Astrocyte (in vitro differentiated cells and primary cell): ENCODE data around the gene GPC3. TPM values are rescaled to one million over a fixed set of nuclear protein-coding genes. Genes with fewer than 3 reads are reported as not detected.
A peak's percentile ranks its signal among the peaks of the same experiment; 100 is the strongest.

Source experiments
- DNase-seq: peaks from one replicate; pipeline ENCODE4 v3.0.0-alpha.2; 2010; ENCODE audit warnings: low read depth
- FAIRE-seq: peaks from 2 replicates; lab custom pipeline; 2011; peaks lifted over from hg19 to GRCh38; lab: Jason Lieb, UNC
- H2AFZ ChIP-seq: 2 replicates; pipeline ENCODE4 v1.6.0; 2012; ENCODE audit warnings: low read depth, low read length, inconsistent platforms
- H3K27ac ChIP-seq: 2 replicates; pipeline ENCODE4 v1.5.1; 2011; ENCODE audit warnings: low read depth, low read length, inconsistent platforms
- H3K27me3 ChIP-seq: 2 replicates; pipeline ENCODE4 v1.6.0; 2011; ENCODE audit warnings: low read length, inconsistent platforms; ENCODE audit not compliant: insufficient read depth
- H3K36me3 ChIP-seq: 2 replicates; pipeline ENCODE4 v1.5.1; 2011; ENCODE audit warnings: low read length, inconsistent platforms; ENCODE audit not compliant: insufficient read depth
- H3K4me1 ChIP-seq: 2 replicates; pipeline ENCODE4 v1.5.1; 2011; ENCODE audit warnings: low read length, inconsistent platforms; ENCODE audit not compliant: insufficient read depth
- H3K4me2 ChIP-seq: 2 replicates; pipeline ENCODE4 v1.6.0; 2012; ENCODE audit warnings: low read length, inconsistent platforms
- H3K4me3 ChIP-seq: 2 replicates; pipeline ENCODE4 v1.5.1; 2011; ENCODE audit warnings: low read depth, mild to moderate bottlenecking, low read length, inconsistent platforms; ENCODE audit not compliant: insufficient read depth
- H3K79me2 ChIP-seq: 2 replicates; pipeline ENCODE4 v1.6.0; 2012; ENCODE audit warnings: mild to moderate bottlenecking, low read length, inconsistent platforms; ENCODE audit not compliant: insufficient read depth
- H3K9ac ChIP-seq: 2 replicates; pipeline ENCODE4 v1.6.0; 2012; ENCODE audit warnings: mild to moderate bottlenecking, low read length, inconsistent platforms
- H3K9me3 ChIP-seq: 2 replicates; pipeline ENCODE4 v1.5.1; 2012; ENCODE audit warnings: low read depth, mild to moderate bottlenecking, low read length, inconsistent platforms; ENCODE audit not compliant: insufficient read depth
- H4K20me1 ChIP-seq: 2 replicates; pipeline ENCODE4 v1.6.0; 2012; ENCODE audit warnings: low read length, inconsistent platforms; ENCODE audit not compliant: insufficient read depth
- H3K27ac Mint-ChIP-seq: one replicate; pipeline ENCODE4 v1.8.0; 2021; ENCODE audit warnings: mild to moderate bottlenecking, mixed read lengths; ENCODE audit not compliant: unreplicated experiment
- H3K27me3 Mint-ChIP-seq: one replicate; pipeline ENCODE4 v1.8.0; 2021; ENCODE audit warnings: low read depth, mixed read lengths; ENCODE audit not compliant: unreplicated experiment
- H3K36me3 Mint-ChIP-seq: one replicate; pipeline ENCODE4 v1.8.0; 2021; ENCODE audit warnings: low read depth, mixed read lengths; ENCODE audit not compliant: unreplicated experiment
- H3K4me1 Mint-ChIP-seq: one replicate; pipeline ENCODE4 v1.8.0; 2021; ENCODE audit warnings: low read depth, mixed read lengths; ENCODE audit not compliant: unreplicated experiment
- H3K4me3 Mint-ChIP-seq: one replicate; pipeline ENCODE4 v1.8.0; 2021; ENCODE audit warnings: mild to moderate bottlenecking, moderate library complexity, mixed read lengths; ENCODE audit not compliant: unreplicated experiment
- H3K9me3 Mint-ChIP-seq: one replicate; pipeline ENCODE4 v1.8.0; 2021; ENCODE audit warnings: mild to moderate bottlenecking, mixed read lengths; ENCODE audit not compliant: unreplicated experiment
- CTCF ChIP-seq: IDR thresholded peaks from 2 replicates; pipeline ENCODE4 v1.5.1; 2011; ENCODE audit warnings: low read depth, mild to moderate bottlenecking, inconsistent platforms, low read length, moderate library complexity; ENCODE audit not compliant: insufficient read depth
- EZH2 ChIP-seq: IDR thresholded peaks from 2 replicates; pipeline ENCODE4 v1.6.1; 2012; ENCODE audit warnings: mild to moderate bottlenecking, low read length, inconsistent platforms; ENCODE audit not compliant: insufficient read depth
- total RNA-seq: library from RNA; stranded (reverse); gene quantifications from 2 replicates; pipeline ENCODE4 v1.2.1, GENCODE V29; 2021

GPC3 gene
- total RNA-seq, 1 donor from 2014 or later, result 8.2 TPM

- no peaks in the 10 kb centered on the region for H3K79me2 ChIP-seq
- Mint-ChIP-seq H3K9me3 (no peaks in the 10 kb centered on the region), H3K27me3 (no peaks in the 10 kb centered on the region), H3K27ac (no peak overlapping the region), H3K4me1 (no peaks in the 10 kb centered on the region), H3K36me3 (no peaks in the 10 kb centered on the region), H3K4me3 (no peak overlapping the region)
- no peak overlapping the region for H3K4me3 ChIP-seq
- TF ChIP-seq EZH2 (no peak), CTCF (peak; percentile 45)
- no peak overlapping the region for H3K27ac ChIP-seq
- no peaks in the 10 kb centered on the region for H3K4me1 ChIP-seq
- H3K36me3 ChIP-seq, result no peaks in the 10 kb centered on the region
- H3K9ac ChIP-seq, result no peak overlapping the region
- no peaks in the 10 kb centered on the region for H3K27me3 ChIP-seq
- peak; percentile 84 for FAIRE-seq
- H3K9me3 ChIP-seq, result no peaks in the 10 kb centered on the region
- DNase-seq, result no peak
- H3K4me2 ChIP-seq, result no peak overlapping the region
- no peaks in the 10 kb centered on the region for H4K20me1 ChIP-seq
- H2AFZ ChIP-seq, result no peak overlapping the region
These were observed 146.4 kb downstream of the GPC3 start for GRCh38 chrX:133838761-133839676.

- Mint-ChIP-seq H3K4me3 (no peak overlapping the region), H3K9me3 (no peaks in the 10 kb centered on the region), H3K27ac (no peak overlapping the region), H3K27me3 (no peaks in the 10 kb centered on the region), H3K36me3 (no peaks in the 10 kb centered on the region), H3K4me1 (no peaks in the 10 kb centered on the region)
- Histone ChIP-seq H3K36me3 (no peaks in the 10 kb centered on the region), H4K20me1 (no peaks in the 10 kb centered on the region), H3K4me3 (no peak overlapping the region), H3K4me1 (no peaks in the 10 kb centered on the region), H3K27me3 (no peaks in the 10 kb centered on the region), H3K27ac (no peak overlapping the region), H3K9ac (no peak overlapping the region), H3K4me2 (no peak overlapping the region), H2AFZ (no peak overlapping the region), H3K79me2 (no peaks in the 10 kb centered on the region), H3K9me3 (no peaks in the 10 kb centered on the region)
- TF ChIP-seq CTCF (no peak), EZH2 (no peak)
- no peak for DNase-seq
- peak; percentile 95 for FAIRE-seq
These were observed 148.3 kb downstream of the GPC3 start for GRCh38 chrX:133837091-133837490.

GRCh38 chrX:133836561-133836960 is 148.8 kb downstream of the GPC3 start:
- Histone ChIP-seq H3K27me3 (no peaks in the 10 kb centered on the region), H3K79me2 (no peaks in the 10 kb centered on the region), H3K9me3 (no peaks in the 10 kb centered on the region), H3K4me3 (no peak overlapping the region), H3K27ac (no peak overlapping the region), H3K36me3 (no peaks in the 10 kb centered on the region), H3K4me1 (no peaks in the 10 kb centered on the region), H2AFZ (no peak overlapping the region), H3K4me2 (no peak overlapping the region), H4K20me1 (no peaks in the 10 kb centered on the region), H3K9ac (no peak overlapping the region)
- FAIRE-seq (no peak), DNase-seq (no peak)
- Mint-ChIP-seq H3K36me3 (no peaks in the 10 kb centered on the region), H3K27ac (no peak overlapping the region), H3K9me3 (no peaks in the 10 kb centered on the region), H3K4me3 (no peak overlapping the region), H3K27me3 (no peaks in the 10 kb centered on the region), H3K4me1 (no peaks in the 10 kb centered on the region)
- TF ChIP-seq CTCF, result no peak
- no peak for TF ChIP-seq EZH2
